ENCODE measurements around the gene JOSD2.

DNA sequence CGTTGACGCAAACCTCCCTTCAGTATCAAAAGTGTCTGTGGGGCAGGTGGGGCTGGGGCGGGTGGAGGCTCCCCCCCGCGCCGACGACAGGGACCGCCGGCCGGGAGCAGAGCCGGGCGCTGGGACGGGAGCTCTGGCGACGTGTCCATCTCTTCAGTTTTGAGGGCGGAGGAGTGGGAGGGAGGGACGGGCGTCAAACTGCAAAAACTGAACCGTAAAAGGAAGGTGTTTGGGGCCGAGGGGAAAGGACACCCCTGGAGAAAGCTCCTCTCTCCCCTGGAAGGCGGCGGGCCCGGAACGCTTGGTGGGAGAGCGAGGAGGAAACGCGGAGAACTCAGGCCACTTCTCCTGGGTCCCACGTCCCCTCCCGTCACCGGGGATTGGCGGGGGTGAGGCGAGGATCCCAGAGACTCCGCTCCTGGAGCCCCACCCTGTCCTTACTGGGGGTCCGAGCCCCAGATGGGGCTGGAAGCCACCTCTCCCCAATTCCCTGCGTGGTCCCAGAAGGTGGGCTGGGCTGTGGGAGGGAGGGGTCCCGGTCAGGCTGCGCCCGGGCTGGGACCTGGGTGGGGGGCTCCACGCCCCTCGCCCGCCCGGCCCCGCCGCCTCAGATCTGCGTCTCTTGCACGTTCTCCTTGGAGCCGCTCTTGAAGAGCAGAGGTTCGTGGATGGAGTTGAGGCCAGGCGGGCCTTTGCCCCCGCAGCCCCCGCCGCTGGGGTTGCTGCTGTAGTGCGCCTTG lies 6.1 kb upstream of the JOSD2 start:
- TF ChIP-seq POLR2A (IDR thresholded peaks at IDR 0.05) = no peak
- TF ChIP-seq, protein P1, sequence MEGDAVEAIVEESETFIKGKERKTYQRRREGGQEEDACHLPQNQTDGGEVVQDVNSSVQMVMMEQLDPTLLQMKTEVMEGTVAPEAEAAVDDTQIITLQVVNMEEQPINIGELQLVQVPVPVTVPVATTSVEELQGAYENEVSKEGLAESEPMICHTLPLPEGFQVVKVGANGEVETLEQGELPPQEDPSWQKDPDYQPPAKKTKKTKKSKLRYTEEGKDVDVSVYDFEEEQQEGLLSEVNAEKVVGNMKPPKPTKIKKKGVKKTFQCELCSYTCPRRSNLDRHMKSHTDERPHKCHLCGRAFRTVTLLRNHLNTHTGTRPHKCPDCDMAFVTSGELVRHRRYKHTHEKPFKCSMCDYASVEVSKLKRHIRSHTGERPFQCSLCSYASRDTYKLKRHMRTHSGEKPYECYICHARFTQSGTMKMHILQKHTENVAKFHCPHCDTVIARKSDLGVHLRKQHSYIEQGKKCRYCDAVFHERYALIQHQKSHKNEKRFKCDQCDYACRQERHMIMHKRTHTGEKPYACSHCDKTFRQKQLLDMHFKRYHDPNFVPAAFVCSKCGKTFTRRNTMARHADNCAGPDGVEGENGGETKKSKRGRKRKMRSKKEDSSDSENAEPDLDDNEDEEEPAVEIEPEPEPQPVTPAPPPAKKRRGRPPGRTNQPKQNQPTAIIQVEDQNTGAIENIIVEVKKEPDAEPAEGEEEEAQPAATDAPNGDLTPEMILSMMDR (IDR thresholded peaks at IDR 0.05) = no peak
